Measurements from ENCODE around the gene RDH13.
"Not testable (repeated sequence)": the region's sequence is repeated elsewhere in the genome, so short reads cannot be mapped to it uniquely, and the experiment has no call there.

DNA sequence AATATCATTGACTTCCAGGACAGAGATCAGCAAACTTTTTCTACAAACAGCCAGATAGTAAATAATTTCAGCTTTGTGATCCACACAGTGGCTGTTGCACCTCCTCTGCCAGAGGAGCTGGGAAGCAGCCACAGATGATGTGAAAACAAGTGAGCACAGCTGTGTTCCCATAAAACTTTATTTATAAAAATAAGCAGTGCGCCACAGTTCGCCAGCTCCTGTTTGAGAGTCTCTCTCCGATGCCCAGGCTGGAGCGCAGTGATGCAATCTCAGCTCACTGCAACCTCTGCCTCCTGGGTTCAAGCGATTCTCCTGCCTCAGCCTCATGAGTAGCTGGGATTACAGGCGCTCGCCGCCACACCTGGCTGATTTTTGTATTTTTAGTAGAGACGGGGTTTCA lies 2.6 kb upstream of the RDH13 start:
- not testable (repeated sequence) for TF ChIP-seq CTCF (IDR thresholded peaks at IDR 0.05 in 2 of 3, conservative IDR thresholded peaks at IDR 0.05 in 1 of 3; ENCODE audit: borderline replicate concordance in 1 of 3, insufficient read depth in 1 of 3, low read depth in 2 of 3, low read length in 2 of 3)
- TF ChIP-seq, protein P1, sequence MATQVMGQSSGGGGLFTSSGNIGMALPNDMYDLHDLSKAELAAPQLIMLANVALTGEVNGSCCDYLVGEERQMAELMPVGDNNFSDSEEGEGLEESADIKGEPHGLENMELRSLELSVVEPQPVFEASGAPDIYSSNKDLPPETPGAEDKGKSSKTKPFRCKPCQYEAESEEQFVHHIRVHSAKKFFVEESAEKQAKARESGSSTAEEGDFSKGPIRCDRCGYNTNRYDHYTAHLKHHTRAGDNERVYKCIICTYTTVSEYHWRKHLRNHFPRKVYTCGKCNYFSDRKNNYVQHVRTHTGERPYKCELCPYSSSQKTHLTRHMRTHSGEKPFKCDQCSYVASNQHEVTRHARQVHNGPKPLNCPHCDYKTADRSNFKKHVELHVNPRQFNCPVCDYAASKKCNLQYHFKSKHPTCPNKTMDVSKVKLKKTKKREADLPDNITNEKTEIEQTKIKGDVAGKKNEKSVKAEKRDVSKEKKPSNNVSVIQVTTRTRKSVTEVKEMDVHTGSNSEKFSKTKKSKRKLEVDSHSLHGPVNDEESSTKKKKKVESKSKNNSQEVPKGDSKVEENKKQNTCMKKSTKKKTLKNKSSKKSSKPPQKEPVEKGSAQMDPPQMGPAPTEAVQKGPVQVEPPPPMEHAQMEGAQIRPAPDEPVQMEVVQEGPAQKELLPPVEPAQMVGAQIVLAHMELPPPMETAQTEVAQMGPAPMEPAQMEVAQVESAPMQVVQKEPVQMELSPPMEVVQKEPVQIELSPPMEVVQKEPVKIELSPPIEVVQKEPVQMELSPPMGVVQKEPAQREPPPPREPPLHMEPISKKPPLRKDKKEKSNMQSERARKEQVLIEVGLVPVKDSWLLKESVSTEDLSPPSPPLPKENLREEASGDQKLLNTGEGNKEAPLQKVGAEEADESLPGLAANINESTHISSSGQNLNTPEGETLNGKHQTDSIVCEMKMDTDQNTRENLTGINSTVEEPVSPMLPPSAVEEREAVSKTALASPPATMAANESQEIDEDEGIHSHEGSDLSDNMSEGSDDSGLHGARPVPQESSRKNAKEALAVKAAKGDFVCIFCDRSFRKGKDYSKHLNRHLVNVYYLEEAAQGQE (IDR thresholded peaks at IDR 0.05; ENCODE audit: low read depth): not testable (repeated sequence)

Measured in HCT116 (cell line).